DND-41 (cell line): ENCODE measurements around the gene TMCC1.
"Not testable (repeated sequence)": the region's sequence is repeated elsewhere in the genome, so short reads cannot be mapped to it uniquely, and the experiment has no call there.

Experiments used
- ATAC-seq: fragments of 200-7000 bp; cut with Tn5 transposase; 3 replicates; pipeline ENCODE4 v1.9.1; 2021; ENCODE audit warnings: low read depth; ENCODE audit not compliant: insufficient read depth
- DNase-seq: peaks from one replicate; pipeline ENCODE4 v3.0.0-alpha.2; 2020
- H2AFZ ChIP-seq: 2 replicates; pipeline ENCODE4 v1.6.0; 2012; ENCODE audit warnings: low read depth, low read length
- H3K27ac ChIP-seq: 2 replicates; pipeline ENCODE4 v1.5.1; 2012; ENCODE audit warnings: low read length, inconsistent platforms
- H3K27me3 ChIP-seq: fragments of 200-600 bp; sonication (generic); 2 replicates; pipeline ENCODE4 v1.6.0; 2012; ENCODE audit warnings: low read length, mild to moderate bottlenecking, inconsistent platforms; ENCODE audit not compliant: insufficient read depth, poor library complexity
- H3K36me3 ChIP-seq: 2 replicates; pipeline ENCODE4 v1.5.1; 2012; ENCODE audit warnings: low read length, inconsistent platforms; ENCODE audit not compliant: insufficient read depth
- H3K4me1 ChIP-seq: 2 replicates; pipeline ENCODE4 v1.5.1; 2012; ENCODE audit warnings: mild to moderate bottlenecking, low read length; ENCODE audit not compliant: insufficient read depth
- H3K4me2 ChIP-seq: 2 replicates; pipeline ENCODE4 v1.6.0; 2012; ENCODE audit warnings: mild to moderate bottlenecking, moderate library complexity, low read length, inconsistent platforms; ENCODE audit not compliant: insufficient read depth
- H3K4me3 ChIP-seq, 2 experiments: fragments of 200-600 bp in 1 of 2; shearing (Covaris generic) in 1 of 2; 2 replicates each; pipeline ENCODE4 v1.5.1; 2012 to 2016; ENCODE audit warnings: inconsistent platforms in 2 of 2, low read length in 2 of 2, mild to moderate bottlenecking in 2 of 2, low read depth in 1 of 2, moderate library complexity in 1 of 2
- H3K79me2 ChIP-seq: 2 replicates; pipeline ENCODE4 v1.6.0; 2012; ENCODE audit warnings: low read length, inconsistent platforms; ENCODE audit not compliant: insufficient read depth
- H3K9ac ChIP-seq: 2 replicates; pipeline ENCODE4 v1.6.0; 2012; ENCODE audit warnings: low read depth, mild to moderate bottlenecking, inconsistent platforms, low read length, moderate library complexity
- H3K9me3 ChIP-seq: 2 replicates; pipeline ENCODE4 v1.5.1; 2012; ENCODE audit warnings: low read length, moderate library complexity, mild to moderate bottlenecking, inconsistent platforms; ENCODE audit not compliant: insufficient read depth, severe bottlenecking
- H4K20me1 ChIP-seq: 2 replicates; pipeline ENCODE4 v1.6.0; 2012; ENCODE audit warnings: low read length; ENCODE audit not compliant: insufficient read depth
- CTCF ChIP-seq: IDR thresholded peaks from 2 replicates; pipeline ENCODE4 v1.5.1; 2012; ENCODE audit warnings: borderline replicate concordance, low read length, moderate library complexity, mild to moderate bottlenecking; ENCODE audit not compliant: poor library complexity, severe bottlenecking; ENCODE audit errors: extremely low read depth
- EZH2 ChIP-seq: IDR thresholded peaks from 3 replicates; pipeline ENCODE4 v1.6.1; 2012; ENCODE audit warnings: borderline replicate concordance, low read depth, mild to moderate bottlenecking, moderate library complexity, low read length, inconsistent platforms; ENCODE audit not compliant: severe bottlenecking

The TMCC1 gene

GRCh38 chr3:129881261-129881660 lies 12.2 kb downstream of the TMCC1 start:
- Histone ChIP-seq H3K79me2 (peaks cover 82% of the 10 kb centered on the region), H3K36me3 (peaks cover 36% of the 10 kb centered on the region), H3K4me1 (no peaks in the 10 kb centered on the region), H3K9ac (no peak overlapping the region), H3K27me3 (no peaks in the 10 kb centered on the region), H4K20me1 (no peaks in the 10 kb centered on the region), H3K4me3 (no peak overlapping the region), H3K27ac (no peak overlapping the region), H3K4me2 (no peak overlapping the region), H2AFZ (no peak overlapping the region), H3K9me3 (no peaks in the 10 kb centered on the region)
- no peak for TF ChIP-seq CTCF
- TF ChIP-seq EZH2 = no peak
- ATAC-seq (no peak), DNase-seq (no peak)

GRCh38 chr3:129878355-129878754 lies 15.2 kb downstream of the TMCC1 start:
- TF ChIP-seq CTCF = no peak
- no peak for TF ChIP-seq EZH2
- Histone ChIP-seq H3K9ac (no peak overlapping the region), H3K4me3 (no peak overlapping the region), H3K79me2 (peaks cover 66% of the 10 kb centered on the region), H3K36me3 (peaks cover 58% of the 10 kb centered on the region), H2AFZ (no peak overlapping the region), H4K20me1 (no peaks in the 10 kb centered on the region), H3K4me1 (no peaks in the 10 kb centered on the region), H3K27me3 (no peaks in the 10 kb centered on the region), H3K9me3 (no peaks in the 10 kb centered on the region), H3K27ac (no peak overlapping the region), H3K4me2 (no peak overlapping the region)
- ATAC-seq = no peak
- DNase-seq = no peak

GRCh38 chr3:129874479-129874878 lies 19.0 kb downstream of the TMCC1 start:
- peaks cover 68% of the 10 kb centered on the region for H3K36me3 ChIP-seq

GRCh38 chr3:129868912-129869311 lies 24.6 kb downstream of the TMCC1 start:
- Histone ChIP-seq H3K27me3 (no peaks in the 10 kb centered on the region), H3K9me3 (no peaks in the 10 kb centered on the region), H3K4me2 (no peak overlapping the region), H3K9ac (no peak overlapping the region), H3K27ac (no peak overlapping the region), H4K20me1 (peaks cover 3% of the 10 kb centered on the region; the same call in 1 of the 2 replicates), H3K36me3 (peaks cover 39% of the 10 kb centered on the region), H3K4me3 (no peak overlapping the region), H3K79me2 (peaks cover 71% of the 10 kb centered on the region), H2AFZ (no peak overlapping the region), H3K4me1 (no peaks in the 10 kb centered on the region)
- no peak for DNase-seq
- TF ChIP-seq EZH2 = no peak
- TF ChIP-seq CTCF = no peak
- no peak for ATAC-seq

More at GRCh38 chr3:129874479-129874878, 19.0 kb downstream of the TMCC1 start:
- ATAC-seq, H4K20me1 ChIP-seq, H3K27me3 ChIP-seq, H2AFZ ChIP-seq, H3K4me1 ChIP-seq, H3K4me3 ChIP-seq, H3K9ac ChIP-seq, H3K4me2 ChIP-seq, DNase-seq, H3K27ac ChIP-seq, H3K9me3 ChIP-seq: not testable (repeated sequence)
- peaks cover 62% of the 10 kb centered on the region for H3K79me2 ChIP-seq
